GM18873 (cell line): ENCODE results near the gene WDR41.

ENCODE experiments used
- ATAC-seq: cut with Tn5 transposase; IDR thresholded peaks from one replicate; pipeline ENCODE4 v1.9.1; 2021; ENCODE audit warnings: mild to moderate bottlenecking, moderate library complexity, moderate number of reproducible peaks; ENCODE audit not compliant: unreplicated experiment, low FRiP score

Gene WDR41

GRCh38 chr5:77449277-77449676 lies 42.8 kb downstream of the WDR41 start:
- no peak for ATAC-seq

DNA sequence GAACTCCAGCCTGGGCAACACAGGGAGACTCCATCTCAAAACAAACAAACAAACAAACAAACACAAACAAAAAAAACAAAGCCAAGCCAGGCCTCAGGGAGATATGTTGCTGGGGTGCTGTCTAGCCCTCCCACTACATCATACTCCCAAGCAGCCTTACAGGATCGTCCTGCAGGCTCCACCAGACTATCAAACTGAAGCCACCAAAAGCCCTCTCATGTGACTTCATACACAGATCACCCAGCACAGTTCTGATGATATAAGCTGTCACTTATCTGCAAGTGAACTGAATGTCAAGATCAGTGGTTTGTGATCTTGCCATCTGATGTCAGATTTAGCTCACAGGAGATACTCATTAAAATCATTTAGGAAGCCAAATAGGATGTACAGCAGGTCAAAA lies 43.3 kb downstream of the WDR41 start:
- ATAC-seq = no peak

- no peak for ATAC-seq
Measured at GRCh38 chr5:77444356-77444755, 47.8 kb downstream of the WDR41 start.

DNA sequence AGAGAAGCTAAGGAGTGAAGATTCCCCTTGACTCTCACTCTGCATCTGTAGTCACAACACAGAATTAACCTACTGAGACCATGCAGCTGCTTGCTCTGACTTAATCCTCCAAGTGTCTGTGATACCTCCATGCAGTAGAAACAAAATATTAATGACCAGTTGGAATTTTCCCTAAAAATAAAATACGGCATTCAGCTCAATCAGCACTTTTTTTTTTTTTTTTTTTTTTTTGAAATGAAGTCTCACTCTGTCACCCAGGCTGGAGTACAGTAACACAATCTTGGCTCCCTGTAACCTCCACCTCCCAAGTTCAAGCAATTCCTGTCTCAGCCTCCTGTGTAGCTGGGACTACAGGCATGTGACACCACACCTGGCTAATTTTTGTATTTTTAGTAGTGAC lies 48.4 kb downstream of the WDR41 start:
- ATAC-seq = no peak

- ATAC-seq = no peak
Measured at GRCh38 chr5:77438071-77438470, 54.0 kb downstream of the WDR41 start.

GRCh38 chr5:77437194-77437593 lies 54.9 kb downstream of the WDR41 start:
- ATAC-seq = no peak

- no peak for ATAC-seq
Measured at GRCh38 chr5:77431719-77432118, 60.4 kb downstream of the WDR41 start.

- ATAC-seq = no peak
Measured at GRCh38 chr5:77431286-77431685, 60.8 kb downstream of the WDR41 start.

GRCh38 chr5:77430726-77431125 lies 61.4 kb downstream of the WDR41 start:
- ATAC-seq = no peak

GRCh38 chr5:77428526-77428925 lies 63.6 kb downstream of the WDR41 start:
- ATAC-seq = no peak

GRCh38 chr5:77427998-77428397 lies 64.1 kb downstream of the WDR41 start:
- no peak for ATAC-seq

DNA sequence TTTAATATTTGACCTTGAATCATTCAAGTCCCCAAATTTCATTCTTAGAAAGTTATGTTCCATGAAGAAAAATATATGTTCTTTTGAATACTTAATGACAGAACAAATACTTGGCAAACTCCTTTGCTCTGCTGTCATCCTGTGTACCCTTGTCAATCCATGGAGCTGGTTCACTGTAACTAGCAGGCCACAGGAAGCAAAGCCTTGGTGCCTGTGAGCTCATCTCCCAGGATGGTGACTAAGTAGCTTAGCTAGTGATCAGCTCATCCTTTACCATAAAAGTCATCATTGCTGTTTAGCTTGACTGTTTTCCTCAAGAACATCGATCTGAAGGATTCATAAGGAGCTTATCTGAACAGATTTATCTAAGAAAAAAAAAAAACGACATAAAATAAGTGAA lies 65.4 kb downstream of the WDR41 start:
- ATAC-seq = no peak

DNA sequence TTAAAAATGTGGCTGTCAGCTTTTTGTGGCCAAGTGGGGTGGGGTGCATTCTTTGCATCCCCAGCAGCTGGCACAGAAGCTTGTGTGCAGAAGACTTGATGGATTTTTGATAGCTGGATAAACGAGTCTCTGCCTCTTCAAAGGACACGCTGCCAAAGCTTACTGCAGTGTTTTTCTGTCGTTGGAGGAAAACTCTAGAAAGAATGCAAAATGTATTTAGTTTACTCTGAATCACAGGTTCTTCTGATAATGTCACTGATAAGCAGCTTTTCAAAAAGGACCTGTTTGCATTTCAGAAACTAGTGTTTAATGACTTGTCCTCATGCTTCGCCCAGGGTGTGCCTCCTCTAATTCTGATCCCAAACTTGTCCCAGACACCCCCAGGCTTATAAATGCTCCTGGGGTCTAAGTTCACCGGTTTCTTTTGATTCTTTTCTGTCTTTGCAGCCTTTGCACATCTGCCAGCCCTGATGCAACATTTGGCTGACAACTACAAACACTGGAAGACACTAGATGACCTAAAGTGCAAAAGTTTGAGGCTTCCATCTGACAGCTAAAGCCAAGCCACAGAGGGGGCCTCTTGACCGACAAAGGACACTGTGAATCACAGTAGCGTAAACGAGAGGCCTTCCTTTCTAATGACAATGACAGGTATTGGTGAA lies 66.0 kb downstream of the WDR41 start:
- no peak for ATAC-seq

DNA sequence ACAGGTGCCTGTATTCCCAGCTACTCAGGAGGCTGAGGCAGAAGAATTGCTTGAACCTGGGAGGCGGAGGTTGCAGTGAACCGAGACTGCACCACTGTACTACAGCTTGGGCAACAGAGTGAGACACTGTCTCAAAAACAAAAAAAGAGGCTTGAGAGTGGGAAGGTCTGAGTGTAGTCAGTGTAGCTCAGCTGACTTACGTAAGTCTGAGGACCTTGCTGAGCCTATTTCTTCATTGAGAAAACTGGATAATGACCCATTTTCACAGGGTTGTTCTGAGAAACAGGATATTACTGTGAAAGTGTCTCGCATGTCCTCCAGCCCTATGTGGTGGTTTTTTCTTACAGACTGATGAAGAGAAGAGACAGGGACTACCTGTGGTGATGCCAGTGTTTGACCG lies 66.7 kb downstream of the WDR41 start:
- ATAC-seq = no peak

DNA sequence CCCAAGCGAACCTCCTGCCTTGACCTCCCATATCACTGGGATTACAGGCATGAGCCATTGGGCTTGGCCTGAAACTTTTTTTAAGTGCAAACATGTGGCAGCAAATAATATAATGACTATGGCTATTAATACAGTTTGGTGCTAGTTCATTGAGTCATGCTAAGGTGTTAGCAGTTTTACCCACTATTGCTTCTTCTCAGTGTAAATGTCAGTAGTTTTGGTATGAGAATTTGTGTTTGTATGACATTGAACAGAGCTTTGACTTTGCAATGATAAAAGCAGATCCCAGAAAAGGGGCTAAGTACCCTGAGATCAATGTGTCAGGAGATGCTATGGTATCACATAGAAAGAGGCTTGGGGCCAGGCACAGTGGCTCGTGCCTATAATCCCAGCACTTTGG lies 67.2 kb downstream of the WDR41 start:
- ATAC-seq = no peak

DNA sequence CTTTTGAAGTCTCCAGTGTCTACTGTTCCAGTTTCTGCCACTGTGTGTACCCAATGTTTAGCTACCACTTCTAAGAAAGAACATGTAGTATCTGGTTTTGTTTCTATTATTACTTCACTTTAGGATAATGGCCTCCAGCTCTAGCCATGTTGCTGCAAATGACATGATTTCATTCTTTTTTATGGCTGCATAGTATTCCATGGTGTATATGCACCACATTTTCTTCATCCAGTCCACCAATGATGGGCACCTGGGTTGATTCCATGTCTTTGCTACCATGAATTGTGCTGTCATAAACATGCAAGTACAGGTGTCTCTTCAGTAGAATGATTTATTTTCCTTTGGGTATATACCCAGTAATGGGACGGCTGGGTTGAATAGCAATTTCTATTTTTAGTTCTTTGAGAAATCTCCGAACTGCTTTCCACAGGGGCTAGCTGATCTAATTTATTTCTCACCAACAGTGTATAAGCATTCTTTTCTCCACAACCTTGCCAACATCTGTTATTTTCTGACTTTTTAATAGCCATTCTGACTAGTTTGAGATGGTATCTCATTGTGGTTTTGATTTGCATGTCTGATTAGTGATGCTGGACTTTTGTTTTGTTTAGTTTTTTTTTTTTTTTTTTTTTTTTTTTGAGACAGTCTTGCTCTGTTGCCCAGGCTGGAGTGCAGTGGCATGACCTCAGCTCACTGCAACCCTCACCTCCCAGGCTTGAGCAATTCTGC lies 68.9 kb downstream of the WDR41 start:
- ATAC-seq = no peak

GRCh38 chr5:77420940-77421339 lies 71.2 kb downstream of the WDR41 start:
- no peak for ATAC-seq

GRCh38 chr5:77419644-77420582 lies 72.2 kb downstream of the WDR41 start:
- no peak for ATAC-seq

- ATAC-seq = no peak
Measured at GRCh38 chr5:77418601-77419581, 73.2 kb downstream of the WDR41 start.

DNA sequence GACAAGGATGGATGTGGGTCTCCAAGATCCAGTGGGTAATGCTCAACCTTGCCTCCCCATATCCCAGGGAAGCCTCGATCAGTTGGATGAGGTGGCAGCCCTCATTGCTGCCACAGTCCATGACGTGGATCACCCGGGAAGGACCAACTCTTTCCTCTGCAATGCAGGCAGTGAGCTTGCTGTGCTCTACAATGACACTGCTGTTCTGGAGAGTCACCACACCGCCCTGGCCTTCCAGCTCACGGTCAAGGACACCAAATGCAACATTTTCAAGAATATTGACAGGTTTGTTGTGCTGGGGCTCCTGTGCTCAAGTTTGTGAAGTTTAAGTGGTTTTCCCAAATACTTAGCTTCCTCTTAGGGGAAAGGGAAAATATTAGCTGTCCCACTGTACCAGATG lies 74.0 kb downstream of the WDR41 start:
- ATAC-seq = no peak
